Liver (tissue), 9 donors: Measurements from ENCODE around the gene THADA. TPM values are rescaled to one million over a fixed set of nuclear protein-coding genes. Genes with fewer than 3 reads are reported as not detected.

Experiments used
- DNase-seq: peaks from one replicate; pipeline ENCODE4 v3.0.0-alpha.2; 2017; ENCODE audit warnings: low spot score
- H3K27ac ChIP-seq, 2 donors: one replicate each; pipeline ENCODE4 v1.7.0; 2013; ENCODE audit warnings: inconsistent platforms in 2 of 2, low read length in 2 of 2, control low read depth in 1 of 2, low read depth in 1 of 2, mild to moderate bottlenecking in 1 of 2
- H3K27me3 ChIP-seq, 4 donors: one replicate each; pipeline versions ENCODE4 v1.6.1 to v1.7.0; 2013; ENCODE audit warnings: low read length in 3 of 4, inconsistent platforms in 1 of 4, mild to moderate bottlenecking in 1 of 4, moderate library complexity in 1 of 4; ENCODE audit not compliant: control insufficient read depth in 4 of 4, insufficient read depth in 4 of 4
- H3K36me3 ChIP-seq, 4 donors: one replicate each; pipeline versions ENCODE4 v1.6.1 to v1.7.0; 2013; ENCODE audit warnings: low read length in 3 of 4, mild to moderate bottlenecking in 3 of 4, low read depth in 1 of 4, moderate library complexity in 1 of 4; ENCODE audit not compliant: control insufficient read depth in 4 of 4, insufficient read depth in 3 of 4
- H3K4me1 ChIP-seq, 4 donors: one replicate each; pipeline versions ENCODE4 v1.6.1 to v1.7.0; 2013; ENCODE audit warnings: low read length in 3 of 4, mild to moderate bottlenecking in 3 of 4, moderate library complexity in 1 of 4; ENCODE audit not compliant: control insufficient read depth in 4 of 4, insufficient read depth in 4 of 4
- H3K4me3 ChIP-seq, 3 donors: one replicate each; pipeline versions ENCODE4 v1.6.1 to v1.7.0; 2013; ENCODE audit warnings: low read length in 3 of 3, control low read depth in 1 of 3, low read depth in 1 of 3, mild to moderate bottlenecking in 1 of 3
- H3K9ac ChIP-seq, 2 donors: one replicate each; pipeline ENCODE4 v1.7.0; 2013; ENCODE audit warnings: low read length in 2 of 2, mild to moderate bottlenecking in 2 of 2, moderate library complexity in 2 of 2, control low read depth in 1 of 2, low read depth in 1 of 2
- H3K9me3 ChIP-seq, 4 donors: one replicate each; pipeline versions ENCODE4 v1.6.1 to v1.7.0; 2013; ENCODE audit warnings: low read length in 3 of 4; ENCODE audit not compliant: control insufficient read depth in 4 of 4
- EGR1 ChIP-seq, 2 donors: IDR thresholded peaks; 2 replicates each; pipeline ENCODE4 v1.6.1; 2016 to 2018; ENCODE audit warnings: antibody characterized with exemption in 2 of 2, low read depth in 2 of 2
- FOXA1 ChIP-seq: IDR thresholded peaks from 2 replicates; pipeline ENCODE4 v1.6.1; 2016; ENCODE audit warnings: antibody characterized with exemption
- FOXA2 ChIP-seq: IDR thresholded peaks from 2 replicates; pipeline ENCODE4 v1.6.1; 2016; ENCODE audit warnings: antibody characterized with exemption
- GABPA ChIP-seq, 2 donors: IDR thresholded peaks in 1 of 2; conservative IDR thresholded peaks in 1 of 2; 2 replicates each; pipeline ENCODE4 v1.6.1; 2016; ENCODE audit warnings: antibody characterized with exemption in 2 of 2, mild to moderate bottlenecking in 1 of 2, moderate library complexity in 1 of 2
- HNF4A ChIP-seq, 2 donors: conservative IDR thresholded peaks; 2 replicates each; pipeline ENCODE4 v1.6.1; 2016; ENCODE audit warnings: antibody characterized with exemption in 2 of 2, mild to moderate bottlenecking in 2 of 2
- HNF4G ChIP-seq: IDR thresholded peaks from 2 replicates; pipeline ENCODE4 v1.6.1; 2016; ENCODE audit warnings: antibody characterized with exemption
- JUND ChIP-seq, 2 donors: IDR thresholded peaks; 2 replicates each; pipeline ENCODE4 v1.6.1; 2016; ENCODE audit warnings: antibody characterized with exemption in 2 of 2
- NR2F2 ChIP-seq: IDR thresholded peaks from 2 replicates; pipeline ENCODE4 v1.6.1; 2016; ENCODE audit warnings: antibody characterized with exemption
- RAD21 ChIP-seq, 2 donors: IDR thresholded peaks; 2 replicates each; pipeline ENCODE4 v1.6.1; 2016; ENCODE audit warnings: antibody characterized with exemption in 2 of 2, mild to moderate bottlenecking in 2 of 2
- RXRA ChIP-seq, 2 donors: IDR thresholded peaks; 2 replicates each; pipeline ENCODE4 v1.6.1; 2017 to 2018; ENCODE audit warnings: antibody characterized with exemption in 2 of 2, mild to moderate bottlenecking in 1 of 2
- SP1 ChIP-seq: IDR thresholded peaks from 2 replicates; pipeline ENCODE4 v1.6.1; 2018; ENCODE audit warnings: antibody characterized with exemption, mild to moderate bottlenecking
- TAF1 ChIP-seq: conservative IDR thresholded peaks from 2 replicates; pipeline ENCODE4 v1.6.1; 2016; ENCODE audit warnings: antibody characterized with exemption, mild to moderate bottlenecking
- YY1 ChIP-seq: IDR thresholded peaks from 2 replicates; pipeline ENCODE4 v1.6.1; 2016; ENCODE audit warnings: antibody characterized with exemption, mild to moderate bottlenecking
- WGBS: extraction: QIAGEN DNeasy Blood & Tissue Kit; methylation state at CpG from one replicate; pipeline ENCODE4 v1.1.7; 2013; 5-methylcytosine and 5-hydroxymethylcytosine counted together
- polyA plus RNA-seq, 2 donors: library from polyadenylated mRNA; stranded (reverse) in 1 of 2; unstranded in 1 of 2; fragments of 200-250 nt in 1 of 2; fragments of >200 nt in 1 of 2; fragmentation: Nextera tagmentation in 1 of 2; extraction: Ambion mirVana in 1 of 2; gene quantifications; one replicate each; pipeline versions ENCODE4 v1.2.1 to v1.2.3, GENCODE V29; 2013 to 2015
- total RNA-seq, 2 donors: library from RNA; depleted of rRNA; stranded (reverse); fragments of >200 nt; gene quantifications; one replicate each; pipeline ENCODE4 v1.2.3, GENCODE V29; 2014
- TF ChIP-seq, protein P1 (sequence below): IDR thresholded peaks from 2 replicates; pipeline ENCODE4 v1.6.1; 2016; ENCODE audit warnings: antibody characterized with exemption
- TF ChIP-seq, protein P2 (sequence below): IDR thresholded peaks from 2 replicates; pipeline ENCODE4 v1.6.1; 2016; ENCODE audit warnings: antibody characterized with exemption
- TF ChIP-seq, protein P3 (sequence below): fragments of 150-350 bp; IDR thresholded peaks from 2 replicates; pipeline ENCODE4 v1.5.1; 2017; ENCODE audit warnings: improper control_type of control experiment, low read depth, low read length; ENCODE audit not compliant: missing input control
- TF ChIP-seq, protein P4 (sequence below): IDR thresholded peaks from 2 replicates; pipeline ENCODE4 v1.6.1; 2016; ENCODE audit warnings: antibody characterized with exemption, mild to moderate bottlenecking
- TF ChIP-seq, protein P5 (sequence below): IDR thresholded peaks from 2 replicates; pipeline ENCODE4 v1.6.1; 2016; ENCODE audit warnings: antibody characterized with exemption
- donor health status: healthy.
- donor health status: healthy.
- donor health status: healthy.
- donor health status: healthy.
- donor health status: healthy.

Gene THADA
- total and polyA plus RNA-seq, 4 donors = 12.0 to 37.2 (median 22.3) TPM

DNA sequence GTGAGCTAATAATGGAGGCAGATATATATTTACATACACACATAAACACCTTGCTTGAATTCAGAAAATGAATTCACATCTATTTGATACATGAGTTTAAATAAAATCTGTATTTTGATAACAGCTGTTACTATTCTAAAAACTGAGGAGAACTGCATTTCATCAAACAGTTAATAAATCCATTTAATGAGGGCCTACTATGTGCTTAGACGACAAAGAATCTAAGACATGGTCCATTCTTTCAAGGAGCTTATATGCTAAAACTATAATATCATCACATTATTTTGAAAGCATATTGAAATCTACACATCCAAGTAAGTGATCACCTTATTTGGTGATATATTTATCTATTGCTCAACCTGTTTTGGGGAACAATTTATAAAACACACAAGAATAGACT lies 278.6 kb downstream of the THADA start:
- no peak overlapping the region for H3K27ac ChIP-seq
- H3K4me3 ChIP-seq = no peak overlapping the region
- TF ChIP-seq JUND (IDR thresholded peaks at IDR 0.05) (no peak), FOXA1 (no peak), RAD21 (IDR thresholded peaks at IDR 0.05) (no peak), SP1 (no peak), GABPA (IDR thresholded peaks at IDR 0.05 in 1 of 2, conservative IDR thresholded peaks at IDR 0.05 in 1 of 2) (no peak), RXRA (IDR thresholded peaks at IDR 0.05) (no peak), YY1 (no peak), FOXA2 (no peak), HNF4A (conservative IDR thresholded peaks at IDR 0.05) (no peak)
- TF ChIP-seq, protein P1, sequence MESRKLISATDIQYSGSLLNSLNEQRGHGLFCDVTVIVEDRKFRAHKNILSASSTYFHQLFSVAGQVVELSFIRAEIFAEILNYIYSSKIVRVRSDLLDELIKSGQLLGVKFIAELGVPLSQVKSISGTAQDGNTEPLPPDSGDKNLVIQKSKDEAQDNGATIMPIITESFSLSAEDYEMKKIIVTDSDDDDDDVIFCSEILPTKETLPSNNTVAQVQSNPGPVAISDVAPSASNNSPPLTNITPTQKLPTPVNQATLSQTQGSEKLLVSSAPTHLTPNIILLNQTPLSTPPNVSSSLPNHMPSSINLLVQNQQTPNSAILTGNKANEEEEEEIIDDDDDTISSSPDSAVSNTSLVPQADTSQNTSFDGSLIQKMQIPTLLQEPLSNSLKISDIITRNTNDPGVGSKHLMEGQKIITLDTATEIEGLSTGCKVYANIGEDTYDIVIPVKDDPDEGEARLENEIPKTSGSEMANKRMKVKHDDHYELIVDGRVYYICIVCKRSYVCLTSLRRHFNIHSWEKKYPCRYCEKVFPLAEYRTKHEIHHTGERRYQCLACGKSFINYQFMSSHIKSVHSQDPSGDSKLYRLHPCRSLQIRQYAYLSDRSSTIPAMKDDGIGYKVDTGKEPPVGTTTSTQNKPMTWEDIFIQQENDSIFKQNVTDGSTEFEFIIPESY = no peak
- TF ChIP-seq, protein P2, sequence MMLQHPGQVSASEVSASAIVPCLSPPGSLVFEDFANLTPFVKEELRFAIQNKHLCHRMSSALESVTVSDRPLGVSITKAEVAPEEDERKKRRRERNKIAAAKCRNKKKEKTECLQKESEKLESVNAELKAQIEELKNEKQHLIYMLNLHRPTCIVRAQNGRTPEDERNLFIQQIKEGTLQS = no peak
- TF ChIP-seq, protein P3, sequence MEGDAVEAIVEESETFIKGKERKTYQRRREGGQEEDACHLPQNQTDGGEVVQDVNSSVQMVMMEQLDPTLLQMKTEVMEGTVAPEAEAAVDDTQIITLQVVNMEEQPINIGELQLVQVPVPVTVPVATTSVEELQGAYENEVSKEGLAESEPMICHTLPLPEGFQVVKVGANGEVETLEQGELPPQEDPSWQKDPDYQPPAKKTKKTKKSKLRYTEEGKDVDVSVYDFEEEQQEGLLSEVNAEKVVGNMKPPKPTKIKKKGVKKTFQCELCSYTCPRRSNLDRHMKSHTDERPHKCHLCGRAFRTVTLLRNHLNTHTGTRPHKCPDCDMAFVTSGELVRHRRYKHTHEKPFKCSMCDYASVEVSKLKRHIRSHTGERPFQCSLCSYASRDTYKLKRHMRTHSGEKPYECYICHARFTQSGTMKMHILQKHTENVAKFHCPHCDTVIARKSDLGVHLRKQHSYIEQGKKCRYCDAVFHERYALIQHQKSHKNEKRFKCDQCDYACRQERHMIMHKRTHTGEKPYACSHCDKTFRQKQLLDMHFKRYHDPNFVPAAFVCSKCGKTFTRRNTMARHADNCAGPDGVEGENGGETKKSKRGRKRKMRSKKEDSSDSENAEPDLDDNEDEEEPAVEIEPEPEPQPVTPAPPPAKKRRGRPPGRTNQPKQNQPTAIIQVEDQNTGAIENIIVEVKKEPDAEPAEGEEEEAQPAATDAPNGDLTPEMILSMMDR = no peak
- no peak overlapping the region for H3K9ac ChIP-seq
- no peak for DNase-seq
- H3K9me3 ChIP-seq = no peaks in the 10 kb centered on the region
- H3K27me3 ChIP-seq = no peaks in the 10 kb centered on the region
- WGBS = 96% methylated on average over 1 of the region's 1 CpG
- H3K4me1 ChIP-seq = peaks cover 4 to 29% (median 19%) of the 10 kb centered on the region in 4 donors
- H3K36me3 ChIP-seq = no peaks in the 10 kb centered on the region

DNA sequence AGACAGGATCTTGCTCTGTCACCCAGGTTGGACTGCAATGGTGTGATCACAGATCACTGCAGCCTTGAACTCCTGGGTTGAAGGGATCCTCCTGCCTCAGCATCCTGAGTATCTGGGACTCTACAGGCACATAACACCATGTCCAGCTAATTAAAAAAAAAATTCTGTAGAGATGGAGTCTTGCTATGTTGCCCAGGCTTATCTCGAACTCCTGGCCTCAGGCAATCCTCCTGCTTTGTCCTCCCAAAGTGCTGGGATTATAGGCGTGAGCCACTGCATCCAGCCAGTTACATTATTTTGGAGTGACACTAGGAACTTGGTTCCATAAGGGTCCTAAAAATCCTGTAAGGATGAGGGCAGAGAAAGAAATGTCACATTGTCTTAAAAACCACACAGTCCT lies 280.4 kb downstream of the THADA start:
- H3K36me3 ChIP-seq = no peaks in the 10 kb centered on the region
- WGBS = 98% methylated on average over 2 of the region's 2 CpGs
- peaks cover 4 to 39% (median 27%) of the 10 kb centered on the region in 4 donors for H3K4me1 ChIP-seq
- no peak overlapping the region for H3K9ac ChIP-seq
- H3K27ac ChIP-seq = no peak overlapping the region
- no peak overlapping the region for H3K4me3 ChIP-seq
- DNase-seq = no peak
- H3K27me3 ChIP-seq = no peaks in the 10 kb centered on the region
- H3K9me3 ChIP-seq = no peaks in the 10 kb centered on the region
- TF ChIP-seq EGR1 (IDR thresholded peaks at IDR 0.05; ENCODE audit: low read depth in 2 of 2) (no peak), NR2F2 (no peak), FOXA2 (no peak), YY1 (no peak), FOXA1 (no peak), TAF1 (no peak), GABPA (IDR thresholded peaks at IDR 0.05 in 1 of 2, conservative IDR thresholded peaks at IDR 0.05 in 1 of 2) (no peak), RAD21 (IDR thresholded peaks at IDR 0.05) (no peak), HNF4A (conservative IDR thresholded peaks at IDR 0.05) (no peak), HNF4G (no peak), SP1 (no peak), RXRA (IDR thresholded peaks at IDR 0.05) (no peak), JUND (IDR thresholded peaks at IDR 0.05) (no peak)
- TF ChIP-seq, protein P3 = no peak
- TF ChIP-seq, protein P2 = no peak
- TF ChIP-seq, protein P1 = no peak
- TF ChIP-seq, protein P4, sequence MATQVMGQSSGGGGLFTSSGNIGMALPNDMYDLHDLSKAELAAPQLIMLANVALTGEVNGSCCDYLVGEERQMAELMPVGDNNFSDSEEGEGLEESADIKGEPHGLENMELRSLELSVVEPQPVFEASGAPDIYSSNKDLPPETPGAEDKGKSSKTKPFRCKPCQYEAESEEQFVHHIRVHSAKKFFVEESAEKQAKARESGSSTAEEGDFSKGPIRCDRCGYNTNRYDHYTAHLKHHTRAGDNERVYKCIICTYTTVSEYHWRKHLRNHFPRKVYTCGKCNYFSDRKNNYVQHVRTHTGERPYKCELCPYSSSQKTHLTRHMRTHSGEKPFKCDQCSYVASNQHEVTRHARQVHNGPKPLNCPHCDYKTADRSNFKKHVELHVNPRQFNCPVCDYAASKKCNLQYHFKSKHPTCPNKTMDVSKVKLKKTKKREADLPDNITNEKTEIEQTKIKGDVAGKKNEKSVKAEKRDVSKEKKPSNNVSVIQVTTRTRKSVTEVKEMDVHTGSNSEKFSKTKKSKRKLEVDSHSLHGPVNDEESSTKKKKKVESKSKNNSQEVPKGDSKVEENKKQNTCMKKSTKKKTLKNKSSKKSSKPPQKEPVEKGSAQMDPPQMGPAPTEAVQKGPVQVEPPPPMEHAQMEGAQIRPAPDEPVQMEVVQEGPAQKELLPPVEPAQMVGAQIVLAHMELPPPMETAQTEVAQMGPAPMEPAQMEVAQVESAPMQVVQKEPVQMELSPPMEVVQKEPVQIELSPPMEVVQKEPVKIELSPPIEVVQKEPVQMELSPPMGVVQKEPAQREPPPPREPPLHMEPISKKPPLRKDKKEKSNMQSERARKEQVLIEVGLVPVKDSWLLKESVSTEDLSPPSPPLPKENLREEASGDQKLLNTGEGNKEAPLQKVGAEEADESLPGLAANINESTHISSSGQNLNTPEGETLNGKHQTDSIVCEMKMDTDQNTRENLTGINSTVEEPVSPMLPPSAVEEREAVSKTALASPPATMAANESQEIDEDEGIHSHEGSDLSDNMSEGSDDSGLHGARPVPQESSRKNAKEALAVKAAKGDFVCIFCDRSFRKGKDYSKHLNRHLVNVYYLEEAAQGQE = no peak
- TF ChIP-seq, protein P5, sequence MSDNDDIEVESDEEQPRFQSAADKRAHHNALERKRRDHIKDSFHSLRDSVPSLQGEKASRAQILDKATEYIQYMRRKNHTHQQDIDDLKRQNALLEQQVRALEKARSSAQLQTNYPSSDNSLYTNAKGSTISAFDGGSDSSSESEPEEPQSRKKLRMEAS = no peak
